Effector CD4-positive, alpha-beta T cell (primary cell): Measurements from ENCODE around the gene SCARB2.

ENCODE experiments used
- DNase-seq: peaks from one replicate; pipeline ENCODE4 v3.0.0-alpha.2; 2020

The SCARB2 gene

DNA sequence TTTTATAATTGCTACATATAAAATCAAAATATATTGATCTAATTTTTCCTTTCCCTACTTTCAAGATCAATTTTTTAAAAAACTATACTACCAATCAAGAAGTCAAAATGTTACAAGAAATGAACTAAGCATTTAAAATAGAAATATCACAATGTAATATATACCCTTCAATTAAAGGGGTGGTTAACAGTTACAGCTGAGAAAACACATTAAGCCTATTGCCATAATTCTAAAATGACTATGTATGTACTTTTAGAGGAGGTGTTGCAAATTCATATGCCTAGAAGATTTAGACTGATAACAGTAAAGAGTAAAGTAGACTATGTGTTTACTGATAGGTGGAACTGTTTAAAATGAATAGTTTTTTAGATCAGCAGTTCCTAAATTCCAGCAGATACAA lies 69.1 kb downstream of the SCARB2 start:
- DNase-seq, result no peak

- DNase-seq, result no peak
Measured at GRCh38 chr4:76141241-76141640, 72.4 kb downstream of the SCARB2 start.

- DNase-seq, result no peak
Measured at GRCh38 chr4:76127754-76128153, 85.9 kb downstream of the SCARB2 start.

DNA sequence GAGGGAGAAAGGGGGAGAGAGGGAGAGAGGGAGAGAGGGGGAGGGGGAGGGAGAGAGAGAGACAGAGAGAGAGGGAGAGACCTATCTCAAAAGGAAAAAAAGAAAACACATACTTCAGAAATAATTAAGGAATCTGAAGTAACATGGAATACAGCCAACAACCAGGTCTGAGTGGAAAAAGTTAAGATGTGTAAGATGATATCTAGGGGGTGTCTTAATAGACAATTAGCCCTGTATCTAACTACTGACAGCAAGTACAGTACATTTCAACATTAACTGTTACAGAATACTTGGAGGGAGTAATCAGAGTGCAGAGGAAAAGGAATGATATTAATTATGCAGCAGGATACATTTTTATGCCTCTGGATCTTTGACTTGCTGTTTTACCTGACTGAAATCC lies 87.8 kb downstream of the SCARB2 start:
- no peak for DNase-seq

DNA sequence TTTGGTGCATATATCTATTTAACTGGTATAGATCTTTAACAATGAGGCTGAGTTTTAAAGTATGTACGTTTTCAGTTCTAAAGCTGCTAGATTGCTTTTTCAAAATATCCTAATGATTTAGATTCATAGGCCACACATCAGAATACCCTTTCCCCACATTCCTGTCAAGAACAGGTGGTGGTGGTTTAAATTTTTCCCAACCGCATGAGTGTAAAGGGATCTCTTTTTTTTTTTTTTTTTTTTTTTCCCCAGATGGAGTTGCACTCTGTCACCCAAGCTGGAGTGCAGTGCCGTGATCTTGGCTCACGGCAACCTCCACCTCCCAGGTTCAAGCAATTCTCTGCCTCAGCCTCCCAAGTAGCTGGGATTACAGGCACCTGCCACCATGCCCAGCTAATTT lies 93.4 kb downstream of the SCARB2 start:
- no peak for DNase-seq

- no peak for DNase-seq
Measured at GRCh38 chr4:76117536-76117935, 96.1 kb downstream of the SCARB2 start.

DNA sequence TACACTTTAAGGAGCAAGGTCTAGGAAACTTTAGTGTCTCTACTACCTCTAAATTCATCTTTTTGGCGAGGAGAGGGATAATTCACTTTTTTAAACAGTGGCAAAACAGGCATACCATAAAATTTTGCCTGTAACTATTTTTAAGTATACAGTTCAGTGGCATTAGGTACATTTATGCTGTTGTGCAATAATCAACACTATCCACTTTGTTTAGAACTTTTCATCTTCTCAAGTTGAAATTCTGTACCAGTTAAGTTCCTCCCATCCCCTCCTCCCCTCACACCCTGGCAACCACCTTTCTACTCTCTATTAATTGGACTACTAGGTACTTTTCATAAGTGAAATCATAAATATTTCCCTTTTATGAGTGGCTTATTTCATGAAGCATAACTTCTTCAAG lies 96.8 kb downstream of the SCARB2 start:
- no peak for DNase-seq
